ENCODE data around the gene GMPPB. TPM values are rescaled to one million over a fixed set of nuclear protein-coding genes. Genes with fewer than 3 reads are reported as not detected.

Gene GMPPB
- total RNA-seq, 2 experiments from 2014 or later, result 40.7 to 54.5 TPM

- Histone ChIP-seq H3K4me2 (ENCODE audit: low read length) (peak within 1 kb of the TSS; percentile 83), H3K4me3 (ENCODE audit: low read depth, low read length, poor library complexity, severe bottlenecking) (peak within 1 kb of the TSS; percentile 89), H3K36me3 (ENCODE audit: insufficient read depth, low read length) (peaks cover 32% of the 10 kb centered on the region), H3K79me2 (ENCODE audit: insufficient read depth, low read depth, low read length) (peaks cover 8% of the 10 kb centered on the region; the same call in 1 of the 2 replicates), H4K20me1 (ENCODE audit: insufficient read depth, low read length) (no peaks in the 10 kb centered on the region), H3K27ac (ENCODE audit: low read depth, low read length, poor library complexity, severe bottlenecking) (peak within 1 kb of the TSS; percentile 84), H2AFZ (ENCODE audit: low read length) (peak within 1 kb of the TSS; percentile 53; the same call in 1 of the 2 replicates), H3K9me2 (ENCODE audit: insufficient read depth, low read length) (no peaks in the 10 kb centered on the region), H3K4me1 (ENCODE audit: insufficient read depth, low read length, poor library complexity, severe bottlenecking) (peaks cover 17% of the 10 kb centered on the region), H3K9me3 (ENCODE audit: low read length) (no peaks in the 10 kb centered on the region)
- peak; percentile 98 for DNase-seq (ENCODE audit: low spot score)
- CTCF ChIA-PET (ENCODE audit: unreplicated experiment), result interaction anchor here (1.4 kb wide), 1 partner anchor 134 kb away, joined by 10 read pairs; no protein-coding TSS in a partner anchor
- intact Hi-C loops (cut with micrococcal nuclease; ENCODE audit: unreplicated experiment), result loop anchor here (2.0 to 5.0 kb wide), 4 partner anchors 203 to 653 kb away; partner anchors contain the start of genes DAG1, QRICH1 and USP4
- POLR2A ChIA-PET, result interaction anchor here (1.1 to 2.8 kb wide), 2 partner anchors 134 to 334 kb away, joined by 6 to 18 read pairs; partner anchors contain the start of gene USP4
- TF ChIP-seq CTCF (conservative IDR thresholded peaks at IDR 0.05; ENCODE audit: low read length) (no peak), EZH2phosphoT487 (IDR thresholded peaks at IDR 0.05; ENCODE audit: borderline replicate concordance, low read depth, low read length) (no peak)
- BruUV-seq (replicated peaks), result no TSS peak
Measured at GRCh38 chr3:49673715-49674496, 49.8 kb downstream of the GMPPB start, which contains the start of gene APEH. Gene APEH, plus strand, starts transcription at chr3:49674351. Its CDS starts 51 bp downstream, at chr3:49674402.

- H3K9me3 ChIP-seq (ENCODE audit: low read length), result no peaks in the 10 kb centered on the region
- TF ChIP-seq EZH2phosphoT487 (IDR thresholded peaks at IDR 0.05; ENCODE audit: borderline replicate concordance, low read depth, low read length), result no peak
- no peak for TF ChIP-seq CTCF (conservative IDR thresholded peaks at IDR 0.05; ENCODE audit: low read length)
- CTCF ChIA-PET (ENCODE audit: unreplicated experiment), result interaction anchor here (1.4 kb wide), 1 partner anchor 134 kb away, joined by 10 read pairs; no protein-coding TSS in a partner anchor
Measured at GRCh38 chr3:49673121-49673714, 50.5 kb downstream of the GMPPB start.

More at GRCh38 chr3:49673121-49673714, 50.5 kb downstream of the GMPPB start:
- Histone ChIP-seq H3K79me2 (ENCODE audit: insufficient read depth, low read depth, low read length) (peaks cover 8% of the 10 kb centered on the region; the same call in 1 of the 2 replicates), H3K36me3 (ENCODE audit: insufficient read depth, low read length) (peaks cover 25% of the 10 kb centered on the region), H3K4me2 (ENCODE audit: low read length) (peak overlapping the region; percentile 83), H3K27ac (ENCODE audit: low read depth, low read length, poor library complexity, severe bottlenecking) (peak overlapping the region; percentile 84), H3K9me2 (ENCODE audit: insufficient read depth, low read length) (no peaks in the 10 kb centered on the region), H3K4me3 (ENCODE audit: low read depth, low read length, poor library complexity, severe bottlenecking) (peak overlapping the region; percentile 89), H2AFZ (ENCODE audit: low read length) (peak overlapping the region; percentile 53; the same call in 1 of the 2 replicates), H4K20me1 (ENCODE audit: insufficient read depth, low read length) (no peaks in the 10 kb centered on the region), H3K4me1 (ENCODE audit: insufficient read depth, low read length, poor library complexity, severe bottlenecking) (peaks cover 17% of the 10 kb centered on the region)
- intact Hi-C loops (cut with micrococcal nuclease; ENCODE audit: unreplicated experiment), result loop anchor here (5.0 kb wide), 2 partner anchors 331 to 581 kb away; partner anchors contain the start of genes QRICH1 and USP4
- DNase-seq (ENCODE audit: low spot score), result peak; percentile 51
- POLR2A ChIA-PET, result interaction anchor here (0.6 to 2.8 kb wide), 4 partner anchors 133 to 508 kb away, joined by 3 to 18 read pairs (median 5); partner anchors contain the start of gene USP4
- BruUV-seq (replicated peaks), result no TSS peak
